DMS153 treated with DMSO at 0.1 percent for 48 hours (cell line): ENCODE measurements around the gene USP47.
"Not testable (repeated sequence)": the region's sequence is repeated elsewhere in the genome, so short reads cannot be mapped to it uniquely, and the experiment has no call there.

Experiments
- DNase-seq: peaks from one replicate; lab custom pipeline; 2025; ENCODE audit not compliant: unreplicated experiment; lab: John Stamatoyannopoulos, UW

The USP47 gene

DNA sequence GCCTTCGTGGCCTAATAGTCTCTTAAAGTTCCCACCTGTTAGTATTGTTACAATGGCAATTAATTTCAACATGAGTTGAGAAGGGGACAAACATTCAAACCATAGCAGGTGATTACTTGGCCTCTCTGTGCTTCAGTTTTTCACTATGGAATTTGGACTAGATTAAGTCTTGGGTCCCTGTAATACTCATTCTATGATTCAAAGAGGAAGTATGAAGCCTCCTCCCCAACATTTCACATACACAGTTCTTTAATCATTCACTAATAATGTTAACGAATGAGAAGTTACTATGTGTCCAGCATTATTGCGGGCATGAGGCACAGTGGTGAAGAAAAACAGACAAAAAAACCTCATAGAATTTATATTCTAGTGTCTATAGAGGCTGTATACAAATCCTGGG lies 19.9 kb upstream of the USP47 start:
- no peak for DNase-seq

DNA sequence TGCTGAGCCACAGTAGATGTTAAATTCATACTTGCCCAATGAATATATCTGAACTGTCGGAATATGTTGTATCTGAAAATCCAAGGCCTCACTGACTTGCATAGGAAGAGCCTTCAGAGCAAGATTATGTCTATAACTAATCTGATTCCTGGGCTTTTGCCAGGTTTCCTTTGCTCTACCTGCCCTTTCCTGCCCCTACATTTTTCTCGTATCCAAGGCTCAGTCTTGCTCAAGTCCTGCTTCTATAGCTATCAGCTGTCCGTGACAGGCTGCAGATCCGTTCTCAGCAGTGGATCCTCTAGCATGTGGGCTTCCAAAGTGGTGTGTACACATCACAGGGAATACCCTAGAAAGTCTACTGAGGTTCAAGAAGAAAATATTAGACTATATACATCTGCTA lies 18.8 kb upstream of the USP47 start:
- DNase-seq = no peak

DNA sequence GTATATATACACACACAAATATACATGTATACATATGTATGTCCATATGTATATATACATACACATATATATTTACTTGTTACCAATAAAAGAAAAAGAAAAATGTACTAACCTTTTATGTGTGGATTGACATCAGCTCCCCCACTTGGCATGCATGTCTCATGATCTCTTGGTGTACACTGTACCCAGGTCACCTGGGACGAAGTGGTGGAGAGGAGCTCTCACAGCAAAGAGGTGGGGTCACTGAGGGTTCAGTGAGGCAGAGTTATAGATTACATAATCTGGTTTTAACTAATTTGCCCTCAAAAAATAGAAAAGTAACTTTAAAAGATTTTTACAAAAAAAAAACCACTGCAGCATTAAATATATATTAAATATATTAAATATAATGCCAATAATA lies 15.5 kb upstream of the USP47 start:
- DNase-seq = no peak

DNA sequence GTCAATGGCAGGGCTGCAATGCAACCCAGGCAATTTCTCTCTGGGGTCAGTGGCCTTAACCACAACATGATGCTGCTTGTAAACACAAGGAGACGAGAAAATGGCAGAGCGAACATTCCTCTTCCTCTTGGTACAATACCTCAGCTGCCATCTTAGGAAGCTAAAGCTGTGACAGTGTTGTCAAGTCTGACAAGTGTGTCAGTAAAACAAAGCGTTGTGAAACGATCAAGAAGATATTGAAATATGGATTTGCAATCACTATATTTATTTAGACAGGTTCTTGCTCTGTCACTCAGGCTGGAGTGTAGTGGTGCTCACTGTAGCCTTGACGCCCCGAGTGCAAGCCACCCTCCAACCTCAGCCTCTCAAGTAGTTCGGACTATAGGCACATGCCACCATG lies 14.5 kb upstream of the USP47 start:
- no peak for DNase-seq

DNA sequence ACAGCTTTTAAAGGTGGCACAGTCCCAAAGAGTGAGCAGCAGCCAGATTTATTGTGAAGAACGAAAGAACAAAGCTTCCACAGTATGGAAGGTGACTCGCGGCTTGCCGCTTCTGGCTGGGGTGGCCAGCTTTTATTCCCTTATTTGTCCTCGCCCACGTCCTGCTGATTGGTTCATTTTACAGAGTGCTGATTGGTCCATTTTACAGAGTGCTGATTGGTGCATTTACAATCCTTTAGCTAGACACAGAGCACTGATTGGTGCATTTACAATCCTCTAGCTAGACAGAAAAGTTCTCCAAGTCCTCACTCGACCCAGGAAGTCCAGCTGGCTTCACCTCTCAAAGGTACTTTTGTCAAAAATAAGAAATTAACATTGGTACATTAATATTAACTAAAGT lies 10.4 kb upstream of the USP47 start:
- not testable (repeated sequence) for DNase-seq

DNA sequence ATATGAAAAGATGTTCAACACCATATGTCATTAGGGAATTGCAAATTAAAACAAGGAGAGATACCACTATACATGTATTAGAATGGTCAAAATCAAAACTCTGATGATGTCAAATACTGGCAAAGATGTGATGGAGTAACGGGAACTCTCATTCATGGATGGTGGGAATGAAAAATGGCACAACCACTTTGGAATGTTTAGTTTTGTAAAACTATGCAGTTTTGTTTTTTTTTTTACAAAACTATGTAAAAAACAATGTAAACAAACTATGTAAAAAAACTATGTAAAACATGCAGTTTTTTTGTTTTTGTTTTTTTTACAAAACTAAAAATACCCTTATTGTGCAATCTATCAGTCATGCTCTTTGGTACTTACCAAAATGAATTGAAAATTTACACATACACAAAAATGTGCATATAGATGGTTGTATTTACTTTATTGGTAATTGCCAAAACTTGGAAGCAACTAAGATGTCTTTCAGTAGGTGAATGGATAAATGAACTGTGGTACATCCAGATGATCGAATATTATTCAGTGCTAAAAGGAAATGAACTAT lies 5.0 kb upstream of the USP47 start:
- DNase-seq = no peak

DNA sequence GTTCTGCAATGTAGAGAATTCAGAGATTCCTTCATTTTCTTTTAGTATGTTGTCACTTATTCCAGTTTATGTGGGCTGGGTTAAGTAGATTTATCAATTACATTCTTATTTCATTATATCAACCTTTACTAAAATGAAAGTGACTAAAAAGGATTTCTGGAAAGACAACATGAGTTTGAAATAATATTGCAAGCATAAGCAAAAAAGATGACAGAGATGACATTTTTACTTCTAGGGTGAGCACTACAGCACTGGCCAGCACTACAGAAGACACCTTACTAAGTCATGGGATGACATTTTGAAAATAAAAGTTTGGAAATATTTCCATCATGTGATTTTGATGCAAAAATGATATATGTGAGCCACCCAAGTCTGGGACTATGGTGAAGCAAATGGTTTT lies 2.1 kb upstream of the USP47 start:
- DNase-seq = no peak

DNA sequence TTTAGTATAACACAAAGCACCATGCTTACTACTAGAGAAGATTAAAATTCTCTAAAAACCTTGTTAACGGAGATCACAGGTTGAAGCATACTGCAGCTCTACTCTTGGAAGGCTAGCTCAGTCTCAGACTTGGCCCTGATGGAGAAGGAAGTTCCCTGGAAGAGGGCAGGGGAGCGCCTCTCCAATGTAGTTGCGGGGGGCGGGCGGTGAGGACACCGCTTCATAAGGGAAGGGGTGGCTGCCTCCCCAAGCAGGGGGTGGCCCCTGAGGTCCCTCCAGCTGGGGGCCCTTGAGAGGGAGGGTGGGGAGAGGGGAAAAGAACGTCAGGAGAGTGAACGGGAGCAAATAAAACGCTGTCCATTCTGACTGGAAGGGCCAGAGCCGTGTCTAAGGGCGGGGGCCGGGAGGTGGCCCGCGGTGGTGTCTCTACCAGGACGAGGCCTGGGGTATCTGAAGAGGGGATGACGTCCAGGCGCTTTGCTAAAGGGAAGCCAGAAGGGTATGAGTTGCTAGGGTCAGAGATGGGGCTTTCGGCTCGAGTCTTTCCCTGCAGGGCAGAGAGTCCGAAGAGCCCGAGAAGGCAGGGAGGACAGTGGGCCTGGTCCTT lies 553 bp upstream of the USP47 start:
- DNase-seq = peak; percentile 68

DNA sequence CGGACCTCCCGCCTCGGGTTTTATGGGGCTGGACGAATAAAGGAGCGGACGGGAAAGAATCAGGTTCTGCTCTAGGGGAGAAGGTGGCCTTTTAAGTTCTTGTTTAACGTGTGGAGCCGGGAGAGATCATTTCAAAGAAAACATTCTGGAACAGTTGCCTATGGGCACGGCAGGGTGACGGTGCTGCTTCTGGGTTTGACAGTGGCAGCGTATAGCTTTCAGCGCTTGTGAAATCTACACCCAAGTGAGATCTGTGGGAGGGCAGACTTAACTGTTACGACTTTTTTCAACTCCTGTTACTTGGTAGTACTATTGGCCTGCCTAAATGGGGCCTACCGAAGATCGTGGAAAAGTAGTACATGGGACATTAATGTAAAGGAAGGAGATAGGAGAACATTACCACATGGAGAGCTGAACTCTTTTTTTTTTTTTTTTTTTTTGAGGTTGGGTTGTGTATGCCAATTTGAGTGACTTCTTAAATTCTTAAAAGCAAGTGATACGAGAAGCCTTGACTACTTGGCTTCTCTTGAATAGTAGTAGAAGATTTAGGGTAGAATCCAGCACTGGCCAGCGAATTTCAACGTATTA lies 743 bp downstream of the USP47 start:
- no peak for DNase-seq

DNA sequence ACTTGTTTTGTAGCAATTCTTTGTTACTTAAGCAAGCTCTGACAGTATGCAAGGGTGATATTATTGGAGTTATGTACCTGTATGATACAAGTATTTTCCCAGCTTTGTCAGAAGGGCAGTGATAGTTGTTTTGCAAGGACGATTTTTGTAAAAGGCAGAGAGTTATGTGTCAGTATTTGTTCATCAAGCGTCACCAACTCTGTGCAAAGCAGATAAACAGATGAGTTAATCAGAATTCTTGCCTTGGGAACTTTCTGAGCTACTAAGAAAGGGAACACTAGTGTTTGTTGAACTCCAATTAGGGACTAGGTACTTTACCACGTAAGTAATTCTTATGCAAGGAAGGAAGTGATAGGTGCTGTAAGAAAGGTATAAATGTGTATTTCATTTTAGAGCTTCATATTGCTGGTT lies 1.4 kb downstream of the USP47 start:
- no peak for DNase-seq

DNA sequence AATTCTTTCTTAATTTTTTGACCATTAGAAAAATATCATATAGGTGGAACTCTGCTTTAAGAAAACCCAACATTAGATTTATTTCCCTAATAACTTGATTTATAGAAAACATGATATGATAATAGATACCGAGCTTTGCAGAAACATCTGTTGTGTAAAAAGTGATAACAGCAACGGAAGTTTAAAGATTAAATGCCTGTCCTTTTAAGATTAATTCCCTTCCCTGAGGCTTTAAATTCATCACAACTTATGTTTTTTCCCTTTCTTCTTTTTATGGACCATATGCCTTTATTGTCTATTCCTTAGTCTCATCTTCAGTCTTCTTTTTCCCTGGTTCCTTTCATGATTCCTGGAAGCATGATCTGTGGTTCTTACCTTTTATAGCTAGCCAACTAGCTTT lies 1.9 kb downstream of the USP47 start:
- DNase-seq = no peak

DNA sequence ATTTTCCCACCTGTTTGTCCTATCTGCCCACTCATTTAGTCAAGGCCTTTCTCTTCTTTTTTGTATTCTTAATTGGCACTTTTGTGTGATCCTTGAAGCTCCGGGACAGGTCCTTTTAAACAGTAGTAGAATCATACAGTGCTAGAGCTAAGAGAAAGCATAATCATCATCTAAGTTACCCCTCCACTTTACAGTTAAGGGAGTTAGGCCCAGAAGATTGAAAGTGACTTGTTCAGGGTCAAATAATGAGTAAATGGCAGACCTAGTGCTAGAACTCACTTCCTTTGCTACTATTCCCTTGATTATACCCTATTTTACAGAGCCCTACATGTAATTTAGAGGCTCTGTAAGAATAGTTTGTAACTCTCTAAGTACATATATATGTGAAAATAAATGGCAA lies 2.5 kb downstream of the USP47 start:
- no peak for DNase-seq

DNA sequence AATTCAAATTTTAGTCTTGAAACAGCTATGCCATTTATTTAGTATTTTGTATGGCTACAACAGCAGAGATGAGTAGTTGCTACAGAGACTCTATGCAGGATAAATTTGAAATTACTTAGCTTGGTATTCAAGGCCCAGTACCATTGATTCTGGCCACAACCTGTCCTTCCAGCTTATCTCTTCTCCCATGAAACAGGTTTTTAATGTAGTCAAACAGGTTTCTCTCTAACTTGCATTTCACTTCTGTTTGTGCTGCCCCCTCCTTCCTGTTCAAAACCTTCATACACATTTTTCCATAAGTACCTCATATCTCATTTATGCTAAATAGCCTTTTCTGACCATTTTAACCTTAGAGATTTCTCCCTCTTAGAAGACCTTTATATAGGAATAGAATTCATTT lies 3.3 kb downstream of the USP47 start:
- peak; percentile 21 for DNase-seq

DNA sequence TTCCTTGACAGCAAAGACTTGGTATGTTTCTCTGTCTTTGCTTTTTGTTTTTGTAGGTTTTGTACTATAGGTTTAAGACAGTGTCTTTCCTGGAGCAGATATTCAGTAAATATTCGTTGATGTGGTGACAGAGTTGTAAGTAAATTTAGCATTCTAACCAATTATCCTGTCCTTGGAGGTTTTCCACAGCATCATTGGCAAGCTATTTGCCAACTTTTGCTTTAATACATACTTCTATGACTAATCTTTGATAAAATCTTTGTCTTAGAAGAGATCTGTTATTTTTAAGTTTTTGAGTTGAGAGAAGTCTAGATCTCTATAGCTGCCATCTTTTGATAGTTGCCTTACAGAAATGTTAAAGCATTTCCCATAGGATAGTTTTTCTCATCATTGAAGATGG lies 3.8 kb downstream of the USP47 start:
- no peak for DNase-seq

DNA sequence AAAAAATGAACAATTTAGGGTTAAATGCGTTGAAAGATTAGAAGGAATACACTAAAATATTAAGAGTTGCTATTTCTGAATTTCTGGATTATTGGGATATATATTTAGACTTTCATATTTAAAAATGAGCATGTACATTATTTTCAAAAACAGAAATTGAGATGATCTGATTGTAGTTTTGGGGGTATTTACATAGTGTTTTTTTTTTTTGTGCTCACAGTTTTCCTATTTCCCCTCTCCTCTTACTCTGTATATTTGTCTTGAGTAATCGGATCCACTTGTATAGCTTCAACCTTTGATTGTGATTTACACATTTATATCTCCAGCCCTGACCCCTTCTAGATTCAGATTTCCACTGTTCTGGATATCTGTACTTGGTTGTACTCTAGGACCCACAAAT lies 5.3 kb downstream of the USP47 start:
- no peak for DNase-seq

DNA sequence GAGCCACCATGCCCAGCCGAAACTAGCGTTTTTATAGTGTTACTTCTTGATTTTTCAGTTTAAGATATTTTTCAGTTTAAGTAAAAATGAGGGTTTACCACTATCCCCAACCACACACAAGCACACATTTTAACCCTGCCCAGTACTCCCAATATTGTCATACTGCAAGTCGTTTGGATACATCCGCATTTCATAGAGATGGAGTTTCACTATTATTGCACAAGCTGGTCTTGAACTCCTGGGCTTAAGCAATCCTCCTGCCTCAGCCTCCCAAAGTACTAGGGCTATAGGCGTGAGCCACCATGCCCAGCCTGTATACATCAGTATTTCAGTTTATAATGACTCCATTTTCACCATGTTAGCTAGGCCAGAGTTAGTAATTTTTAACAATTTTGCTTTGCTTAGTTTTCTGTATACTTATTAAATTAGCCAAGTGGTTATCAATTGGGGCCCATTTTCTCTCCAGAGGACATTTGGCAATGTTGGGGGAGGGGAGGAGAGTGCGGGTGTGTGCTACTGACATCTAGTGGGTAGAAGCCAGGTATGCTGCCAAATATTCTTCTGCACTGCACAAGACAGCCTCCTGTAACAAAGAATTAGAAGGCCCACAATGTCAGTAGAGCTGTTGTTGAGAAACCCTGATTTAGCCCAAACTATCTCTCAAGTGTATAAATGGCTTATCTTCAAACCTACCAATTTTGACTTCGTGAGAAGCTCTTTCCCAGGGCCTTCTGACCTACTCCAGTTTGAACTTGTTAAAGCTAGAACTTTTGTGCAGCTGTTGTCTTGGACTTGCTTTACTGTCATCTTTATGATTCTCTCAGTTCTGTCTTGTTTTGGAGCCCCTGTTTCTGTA lies 7.3 kb downstream of the USP47 start:
- DNase-seq = peak; percentile 29

DNA sequence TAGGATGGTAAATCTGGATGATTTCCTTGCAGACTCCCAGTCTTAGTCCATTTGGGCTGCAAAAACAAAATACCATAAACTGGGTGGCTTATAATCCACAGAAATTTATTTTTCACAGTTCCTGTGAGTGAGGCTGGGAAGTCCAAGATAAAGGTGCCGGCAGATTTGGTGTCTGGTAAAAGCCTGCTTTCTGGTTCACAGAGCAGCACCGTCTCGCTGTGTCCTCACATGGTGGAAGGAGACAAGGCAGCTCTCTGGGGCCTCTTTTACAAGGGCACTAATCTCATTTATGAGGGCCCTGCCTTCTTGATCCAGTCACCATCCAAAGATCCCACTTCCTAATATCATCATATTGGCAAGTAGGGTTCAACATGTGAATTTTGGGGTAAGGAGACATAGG lies 8.9 kb downstream of the USP47 start:
- no peak for DNase-seq

DNA sequence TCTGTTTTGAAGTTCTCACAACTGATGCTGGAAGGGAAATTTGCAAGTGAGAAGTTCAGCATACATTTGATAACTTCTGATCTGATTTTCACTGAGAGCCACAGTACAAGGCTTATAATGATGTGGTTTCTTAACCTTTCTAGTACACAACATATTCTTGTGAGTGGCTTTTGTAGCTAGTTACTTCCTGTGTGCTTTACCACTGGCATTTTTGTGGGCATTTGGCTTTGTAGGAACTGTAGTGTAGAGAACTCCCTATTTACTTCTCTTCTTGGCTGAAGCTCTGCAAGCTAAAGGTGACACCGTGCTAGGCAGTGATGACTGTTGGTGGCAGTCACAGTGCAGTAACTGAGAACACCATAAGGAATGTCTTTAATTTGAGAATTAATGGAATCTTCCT lies 14.9 kb downstream of the USP47 start:
- no peak for DNase-seq

DNA sequence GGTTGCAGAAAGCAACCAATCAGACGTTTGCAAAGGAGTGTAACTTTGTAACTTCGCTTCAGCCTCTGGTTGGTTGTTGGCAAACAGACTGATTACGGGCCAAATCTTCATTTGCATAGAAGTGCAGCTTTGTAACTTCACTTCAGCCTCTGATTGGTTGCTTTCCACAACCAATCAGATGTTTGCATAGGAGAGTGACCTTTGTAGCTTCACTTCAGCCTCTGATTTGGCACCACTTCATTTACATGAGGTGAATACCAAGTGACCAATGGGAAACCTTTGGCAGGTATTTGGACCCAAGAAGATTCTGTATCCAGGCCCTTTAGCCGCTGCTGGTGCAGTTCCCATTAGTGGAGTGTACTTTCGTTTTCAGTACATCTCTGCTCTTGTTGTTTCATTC lies 16.0 kb downstream of the USP47 start:
- no peak for DNase-seq

DNA sequence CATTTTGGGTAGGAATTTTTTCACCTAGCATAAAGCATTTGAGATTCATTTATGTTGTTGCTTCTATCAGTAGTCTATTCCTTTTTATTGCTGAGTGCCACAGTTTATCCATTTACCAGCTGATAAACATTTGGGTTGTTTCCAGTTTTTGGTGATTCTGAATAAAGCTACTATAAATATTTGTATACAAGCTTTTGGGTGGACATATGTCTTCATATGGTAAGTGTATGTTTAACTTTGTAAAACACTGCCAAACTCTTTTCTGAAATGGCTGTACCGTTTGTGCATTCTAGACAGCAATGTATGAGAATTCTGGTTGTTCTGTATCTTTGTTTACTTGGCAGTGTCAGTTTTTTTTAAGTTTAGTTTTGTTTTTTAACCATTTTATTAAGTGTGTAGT lies 16.9 kb downstream of the USP47 start:
- DNase-seq = no peak

DNA sequence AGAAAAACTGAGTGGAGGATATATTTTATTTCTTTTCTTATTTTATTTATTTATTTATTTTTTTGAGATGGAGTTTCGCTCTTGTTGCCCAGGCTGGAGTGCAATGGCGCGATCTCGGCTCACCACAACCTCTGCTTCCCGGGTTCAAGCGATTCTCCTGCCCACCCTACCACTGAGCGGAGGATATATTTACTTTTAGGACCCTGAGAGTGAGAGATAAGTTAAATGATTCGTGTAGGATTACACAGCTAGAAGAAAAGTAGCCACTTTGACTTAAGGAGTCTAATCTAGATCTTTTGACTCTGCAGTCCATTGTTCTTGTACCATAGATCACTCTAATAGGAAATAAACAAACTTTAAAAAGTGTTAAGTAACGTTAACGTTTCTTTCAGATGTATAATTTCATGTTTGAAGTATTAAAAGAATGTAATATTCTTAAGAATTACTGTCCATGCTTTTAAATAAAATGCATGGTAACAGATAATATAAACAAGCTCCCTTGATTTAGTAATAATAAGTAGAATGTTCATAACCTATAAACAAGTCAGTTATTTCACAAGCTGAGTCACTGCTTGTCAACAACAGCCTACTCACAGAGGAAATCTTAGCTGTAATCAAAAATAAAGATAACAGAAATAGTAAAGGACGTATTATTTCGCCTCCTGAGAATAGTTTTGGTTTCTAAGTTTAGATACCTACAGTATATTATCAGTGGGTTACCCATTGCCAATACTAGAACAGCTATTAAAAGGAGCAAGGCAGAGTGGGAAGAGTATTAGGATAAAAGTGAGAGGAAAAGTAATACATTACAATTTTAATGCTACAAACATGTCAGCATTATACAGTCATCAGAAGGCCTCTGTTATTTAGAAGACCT lies 18.6 kb downstream of the USP47 start:
- DNase-seq = no peak
